GM12872 (cell line): Measurements from ENCODE around the gene MRPS23.

Source experiments
- TF ChIP-seq, protein P1 (sequence below): IDR thresholded peaks from 3 replicates; pipeline ENCODE4 v1.5.1; 2011; ENCODE audit warnings: low read depth, mild to moderate bottlenecking, low read length, moderate library complexity; ENCODE audit not compliant: insufficient read depth

Gene MRPS23

DNA sequence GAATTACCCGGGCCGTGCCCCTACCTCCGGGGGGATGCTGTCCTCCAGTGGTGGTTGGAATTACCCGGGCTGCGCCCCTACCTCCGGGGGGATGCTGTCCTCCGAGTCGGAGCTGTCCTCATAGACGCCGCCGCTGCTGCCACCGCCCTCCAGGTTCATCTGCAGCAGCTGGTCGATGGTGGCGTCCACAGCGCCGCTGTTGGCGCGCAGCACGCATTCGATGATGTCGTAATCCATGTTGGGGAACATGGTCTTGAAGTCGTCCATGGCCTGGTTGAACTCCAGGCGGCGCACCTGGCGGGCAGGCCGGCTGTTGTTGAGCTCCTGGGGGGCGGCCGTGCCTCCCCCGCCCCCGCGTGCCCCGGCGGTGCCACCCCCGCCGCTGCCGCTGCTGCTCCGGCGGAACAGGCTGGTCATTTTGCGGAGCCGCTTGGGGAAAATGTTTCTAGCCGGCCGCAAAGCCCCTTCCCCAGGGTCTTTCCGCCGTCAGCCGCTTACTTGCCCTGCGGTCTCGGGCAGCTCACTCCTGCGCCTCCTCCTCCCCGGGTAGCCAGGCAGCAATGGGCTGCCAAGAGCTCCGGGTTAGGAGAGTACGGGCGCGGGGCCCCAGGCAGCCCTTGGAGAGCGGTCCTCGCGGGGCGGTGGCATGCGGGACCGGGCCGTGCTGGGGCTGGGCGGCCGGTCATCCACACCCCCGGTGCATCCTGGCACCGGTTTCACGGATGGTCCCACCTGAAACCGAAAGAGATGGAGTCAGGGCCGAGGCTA, 35.5 kb upstream of the MRPS23 start:
- TF ChIP-seq, protein P1, sequence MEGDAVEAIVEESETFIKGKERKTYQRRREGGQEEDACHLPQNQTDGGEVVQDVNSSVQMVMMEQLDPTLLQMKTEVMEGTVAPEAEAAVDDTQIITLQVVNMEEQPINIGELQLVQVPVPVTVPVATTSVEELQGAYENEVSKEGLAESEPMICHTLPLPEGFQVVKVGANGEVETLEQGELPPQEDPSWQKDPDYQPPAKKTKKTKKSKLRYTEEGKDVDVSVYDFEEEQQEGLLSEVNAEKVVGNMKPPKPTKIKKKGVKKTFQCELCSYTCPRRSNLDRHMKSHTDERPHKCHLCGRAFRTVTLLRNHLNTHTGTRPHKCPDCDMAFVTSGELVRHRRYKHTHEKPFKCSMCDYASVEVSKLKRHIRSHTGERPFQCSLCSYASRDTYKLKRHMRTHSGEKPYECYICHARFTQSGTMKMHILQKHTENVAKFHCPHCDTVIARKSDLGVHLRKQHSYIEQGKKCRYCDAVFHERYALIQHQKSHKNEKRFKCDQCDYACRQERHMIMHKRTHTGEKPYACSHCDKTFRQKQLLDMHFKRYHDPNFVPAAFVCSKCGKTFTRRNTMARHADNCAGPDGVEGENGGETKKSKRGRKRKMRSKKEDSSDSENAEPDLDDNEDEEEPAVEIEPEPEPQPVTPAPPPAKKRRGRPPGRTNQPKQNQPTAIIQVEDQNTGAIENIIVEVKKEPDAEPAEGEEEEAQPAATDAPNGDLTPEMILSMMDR, result no peak

DNA sequence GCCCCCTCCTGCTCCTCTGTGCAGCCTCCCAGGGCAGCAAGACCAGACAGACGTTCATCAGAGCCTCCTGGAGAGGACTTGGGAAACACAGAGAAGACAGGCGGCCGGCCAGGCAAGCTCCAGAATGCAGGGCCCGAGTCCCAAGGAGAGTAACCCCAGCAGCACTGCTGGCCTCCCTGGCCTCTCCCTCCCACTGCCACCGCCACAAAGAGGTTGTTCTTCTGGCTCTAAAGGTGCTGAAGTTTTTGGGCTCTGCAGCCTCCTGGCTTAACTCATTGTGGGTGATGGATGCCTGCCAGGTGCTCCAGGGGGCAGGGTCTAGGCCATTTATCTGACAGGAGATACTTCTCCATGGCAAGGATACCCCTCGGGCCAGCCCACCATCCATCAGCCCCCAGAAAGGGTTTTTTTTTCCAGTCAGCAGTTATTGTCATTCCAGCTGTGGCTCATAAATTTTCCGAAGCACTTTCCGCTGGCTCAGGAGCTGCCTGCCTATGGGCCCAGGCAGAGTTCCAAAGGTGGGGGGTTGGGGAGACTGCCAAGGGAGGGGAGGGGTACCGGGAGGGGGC, 32.0 kb upstream of the MRPS23 start:
- TF ChIP-seq, protein P1, result no peak

DNA sequence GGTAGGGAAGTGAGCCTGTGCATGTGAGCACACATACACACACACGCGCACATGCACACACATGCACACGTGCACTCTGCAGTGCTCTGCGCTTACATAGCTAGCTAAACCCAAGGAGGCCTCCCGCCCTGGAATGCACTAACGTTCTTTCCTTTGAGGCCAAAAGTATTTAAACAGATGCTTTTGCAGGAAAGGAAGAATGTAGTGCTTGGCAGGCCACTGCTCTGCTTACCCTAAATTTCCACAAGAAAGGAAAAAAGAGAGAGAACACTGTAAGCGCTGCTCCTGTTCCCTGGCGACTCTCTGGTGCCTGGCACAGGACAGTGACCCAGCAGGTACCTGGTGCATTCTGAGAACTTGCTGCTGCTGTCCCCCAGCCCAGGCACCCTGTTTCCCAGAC, 31.3 kb upstream of the MRPS23 start:
- TF ChIP-seq, protein P1, result no peak

DNA sequence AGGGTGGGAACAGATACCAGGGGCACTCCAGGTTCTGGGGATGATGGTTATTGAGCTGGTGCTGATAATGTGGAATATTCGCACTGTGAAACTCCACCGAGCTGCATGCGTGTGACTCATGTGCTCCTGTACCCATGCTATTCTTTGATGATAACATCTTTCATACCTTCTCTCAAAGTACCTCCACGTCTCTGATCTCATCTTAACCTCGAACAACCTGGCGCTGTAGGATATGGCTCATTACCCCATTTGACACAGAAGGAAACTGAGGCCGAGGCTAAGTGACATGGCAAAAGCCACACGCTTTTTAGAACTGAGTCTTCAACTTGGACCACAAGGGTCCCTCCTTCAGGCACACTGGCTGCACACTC, 30.2 kb upstream of the MRPS23 start:
- TF ChIP-seq, protein P1, result no peak

DNA sequence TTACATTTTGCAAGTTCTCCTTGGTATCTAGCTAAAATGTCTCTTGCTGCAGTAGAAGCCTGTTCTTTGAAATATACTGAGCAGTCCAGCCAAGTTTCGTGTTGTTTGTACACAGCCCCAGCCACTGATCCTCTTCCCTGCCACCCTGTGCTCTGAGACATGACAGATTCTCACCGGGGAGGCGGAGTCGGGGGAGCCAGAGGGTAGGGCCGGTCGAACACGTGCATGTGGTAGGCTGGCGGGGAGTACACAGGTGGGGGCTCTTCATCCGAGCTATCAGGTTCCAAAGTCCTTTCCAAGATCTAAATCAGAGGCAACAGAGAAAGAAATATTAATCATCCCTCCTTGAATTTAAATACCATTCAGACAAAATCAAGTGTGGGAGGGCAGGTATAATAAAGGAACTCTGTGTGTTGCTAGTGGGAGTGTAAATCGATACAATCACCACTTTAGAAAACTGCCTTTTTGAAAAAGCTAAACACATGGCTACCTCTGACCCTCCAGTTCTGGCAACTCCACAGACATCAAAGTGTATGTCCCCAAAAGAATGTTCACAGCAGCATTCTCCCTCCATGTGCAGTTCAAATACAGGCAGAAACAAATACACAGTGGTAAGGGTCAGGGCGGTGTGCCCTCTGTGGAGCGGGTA, 29.7 kb upstream of the MRPS23 start:
- TF ChIP-seq, protein P1, result no peak

DNA sequence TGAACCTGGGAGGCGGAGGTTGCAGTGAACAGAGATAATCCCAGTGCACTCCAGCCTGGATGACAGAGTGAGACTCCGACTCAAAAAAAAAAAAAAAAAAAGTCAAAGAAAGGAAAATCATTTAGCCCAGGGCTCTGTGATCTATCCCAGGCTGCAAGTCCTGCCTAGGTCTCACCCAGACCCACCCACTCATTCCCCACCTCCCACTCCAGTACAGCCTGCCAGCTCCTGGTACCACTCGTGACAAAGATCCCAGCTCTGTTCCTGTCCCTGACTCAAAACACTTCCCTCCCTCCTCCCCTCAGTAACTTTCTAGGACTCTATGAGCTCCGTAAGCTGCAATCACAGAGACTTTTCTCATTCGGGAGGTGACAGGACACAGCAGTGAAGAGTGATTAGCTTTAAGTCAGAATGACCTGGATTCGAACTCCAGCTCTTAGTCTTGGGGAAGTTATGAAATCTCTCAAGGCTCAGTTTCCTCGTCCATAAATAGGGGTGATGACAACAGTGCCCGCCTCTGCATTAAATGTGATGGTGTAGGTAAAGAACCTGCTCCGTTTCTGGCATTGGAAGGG, 28.0 kb upstream of the MRPS23 start:
- TF ChIP-seq, protein P1, result no peak

DNA sequence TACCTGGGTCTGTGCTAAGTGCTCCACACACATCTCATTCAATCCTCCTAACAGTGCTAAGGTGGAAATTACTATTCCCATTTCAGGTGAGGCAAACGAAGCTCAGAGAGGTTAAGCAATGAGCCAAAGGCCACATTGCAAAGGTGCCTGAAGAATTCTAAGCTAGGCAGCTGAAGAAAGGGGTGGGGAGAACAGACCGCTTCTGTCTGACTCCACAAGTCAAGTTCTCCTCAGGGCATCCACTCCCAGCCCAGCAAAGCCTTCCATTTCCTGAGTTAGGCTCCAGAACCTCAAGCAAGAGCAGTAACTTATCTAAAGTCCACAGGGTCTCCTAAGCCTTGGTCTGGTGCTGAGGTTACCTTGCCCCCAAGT, 27.0 kb upstream of the MRPS23 start:
- TF ChIP-seq, protein P1, result no peak
